IgD-negative memory B cell (primary cell): ENCODE measurements around the gene SLC25A15. TPM values are rescaled to one million over a fixed set of nuclear protein-coding genes. Genes with fewer than 3 reads are reported as not detected.

ENCODE experiments used
- H3K27ac Mint-ChIP-seq, 3 donors: one replicate each; pipeline ENCODE4 v1.8.0; 2020 to 2022; ENCODE audit warnings: mild to moderate bottlenecking in 3 of 3, mixed read lengths in 3 of 3, moderate library complexity in 1 of 3
- H3K27me3 Mint-ChIP-seq: one replicate; pipeline ENCODE4 v1.8.0; 2021; ENCODE audit warnings: mixed read lengths
- H3K36me3 Mint-ChIP-seq: one replicate; pipeline ENCODE4 v1.8.0; 2020; ENCODE audit warnings: mild to moderate bottlenecking, mixed read lengths
- H3K4me1 Mint-ChIP-seq, 3 donors: one replicate each; pipeline ENCODE4 v1.8.0; 2020 to 2022; ENCODE audit warnings: mixed read lengths in 3 of 3, mild to moderate bottlenecking in 1 of 3
- H3K4me3 Mint-ChIP-seq, 4 donors: one replicate each; pipeline ENCODE4 v1.8.0; 2020 to 2022; ENCODE audit warnings: mild to moderate bottlenecking in 4 of 4, mixed read lengths in 4 of 4, moderate library complexity in 3 of 4
- H3K9me3 Mint-ChIP-seq, 3 donors: one replicate each; pipeline ENCODE4 v1.8.0; 2020 to 2021; ENCODE audit warnings: mixed read lengths in 3 of 3, mild to moderate bottlenecking in 1 of 3
- polyA plus RNA-seq: library from polyadenylated mRNA; unstranded; fragments of 300-500 nt; fragmentation: Illumina TruSeq; gene quantifications from one replicate; pipeline ENCODE4 v1.2.3, GENCODE V29; 2021

The SLC25A15 gene
- 2.0 TPM for polyA plus RNA-seq

DNA sequence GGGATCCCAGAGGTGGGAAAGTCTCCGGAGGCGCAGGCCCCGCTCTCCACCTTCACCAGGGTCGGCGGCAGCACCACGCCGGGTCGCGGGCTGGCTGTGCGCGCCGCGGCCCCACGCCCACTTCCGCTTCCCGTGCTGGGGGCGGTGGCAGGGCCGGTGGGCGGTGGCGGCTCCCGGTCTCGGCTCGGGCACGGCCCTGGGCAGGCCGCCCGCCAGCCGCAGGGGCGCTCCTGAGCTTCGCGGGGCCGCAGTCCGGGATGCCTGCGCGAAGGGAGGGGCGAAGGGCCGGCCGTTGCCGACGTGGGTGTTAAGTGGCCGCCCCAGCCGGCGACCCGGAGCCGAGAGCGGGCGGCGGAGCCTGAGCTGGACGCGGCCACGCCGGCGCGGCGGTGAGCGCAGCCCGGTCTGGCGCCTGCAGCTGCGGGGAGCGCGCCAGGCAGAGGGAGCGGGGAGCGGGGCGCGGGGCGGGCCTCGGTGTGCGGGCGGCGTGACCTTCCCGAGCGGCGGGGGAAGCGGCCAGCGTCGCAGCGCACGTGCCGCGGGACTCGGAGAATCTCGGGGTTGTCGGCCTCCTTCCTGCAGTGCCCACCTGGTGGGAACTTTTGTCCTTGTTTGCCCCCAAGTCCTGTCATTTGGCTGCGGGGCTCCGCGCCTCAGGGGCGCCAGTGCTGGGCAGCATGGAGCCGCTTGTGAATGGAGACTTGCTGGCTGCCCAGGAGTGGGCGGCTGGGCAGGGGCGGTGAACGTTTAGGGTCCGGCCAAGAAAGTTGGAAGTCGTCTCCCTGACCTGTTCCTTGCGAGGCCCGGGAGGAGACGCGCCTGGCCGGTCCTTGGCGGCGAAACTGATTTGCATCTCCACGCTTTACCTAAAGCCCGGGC, at the start of gene SLC25A15:
Gene SLC25A15 (plus strand): TSS at position 337 of the 879 bp plus-strand sequence. CDS start 3,616 bp downstream, outside the sequence.
- H3K4me3 Mint-ChIP-seq: peak within 1 kb of the TSS; percentile 79 to 97 (median 90)
- no peaks in the 10 kb centered on the region for H3K36me3 Mint-ChIP-seq
- H3K4me1 Mint-ChIP-seq: peaks cover 5 to 14% (median 8%) of the 10 kb centered on the region in 3 donors
- no peaks in the 10 kb centered on the region for H3K27me3 Mint-ChIP-seq
- H3K9me3 Mint-ChIP-seq: no peaks in the 10 kb centered on the region
- peak within 1 kb of the TSS; percentile 74 to 91 (median 88) for H3K27ac Mint-ChIP-seq

DNA sequence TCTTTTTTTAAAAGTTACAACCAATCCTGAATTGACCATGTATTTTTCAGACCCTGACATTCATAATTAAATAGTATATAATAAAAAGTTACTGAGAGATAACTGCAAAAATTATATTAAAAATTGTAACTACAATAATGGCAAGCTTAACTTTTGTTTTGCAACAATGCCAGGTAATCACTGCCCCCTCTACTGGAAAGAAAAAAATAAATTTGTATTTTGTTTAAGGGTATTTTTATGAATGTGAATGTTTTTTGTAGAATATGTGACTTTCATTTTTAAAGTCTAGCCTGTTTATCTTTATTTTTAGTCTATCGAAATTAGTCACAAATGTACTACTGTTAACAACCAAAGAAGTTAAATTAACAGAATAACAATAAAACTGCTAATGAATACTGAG, 40.1 kb upstream of the SLC25A15 start:
- Mint-ChIP-seq H3K36me3 (no peaks in the 10 kb centered on the region), H3K4me3 (no peak overlapping the region), H3K9me3 (no peaks in the 10 kb centered on the region), H3K27me3 (no peaks in the 10 kb centered on the region), H3K4me1 (no peaks in the 10 kb centered on the region), H3K27ac (no peak overlapping the region)

DNA sequence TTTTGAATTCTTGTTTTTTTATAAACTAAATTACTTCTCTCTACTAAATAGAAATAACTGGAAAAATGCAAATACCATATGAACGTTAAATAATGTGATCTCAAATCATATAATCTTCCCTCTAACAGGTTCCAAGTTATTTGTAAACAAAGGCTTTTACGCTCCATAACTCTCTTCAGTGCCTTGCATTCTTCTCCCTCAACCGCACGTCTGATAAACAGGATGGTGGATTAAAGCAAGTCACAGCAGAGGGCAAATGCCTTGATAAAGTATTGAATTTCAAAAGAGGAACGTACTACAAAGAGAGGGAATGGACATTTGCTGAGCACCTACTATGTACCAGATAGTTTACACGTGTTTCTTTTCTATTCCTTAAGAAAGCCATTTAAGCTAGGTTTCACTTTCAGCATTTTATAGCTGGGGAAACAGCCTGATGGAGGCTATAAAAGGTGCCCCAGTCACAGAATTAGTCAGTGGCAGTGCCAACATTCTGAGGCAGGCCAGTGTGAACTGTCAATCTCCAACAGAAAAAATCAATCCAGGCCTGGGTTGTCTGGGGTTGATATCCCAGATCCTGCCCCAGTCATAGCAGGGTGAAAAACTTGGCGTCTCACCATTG, 34.2 kb upstream of the SLC25A15 start:
- Mint-ChIP-seq H3K27ac (no peak overlapping the region), H3K27me3 (no peaks in the 10 kb centered on the region), H3K4me1 (peaks cover 8 to 13% (median 9%) of the 10 kb centered on the region in 3 donors), H3K4me3 (no peak overlapping the region), H3K9me3 (no peaks in the 10 kb centered on the region), H3K36me3 (peaks cover 8% of the 10 kb centered on the region)

DNA sequence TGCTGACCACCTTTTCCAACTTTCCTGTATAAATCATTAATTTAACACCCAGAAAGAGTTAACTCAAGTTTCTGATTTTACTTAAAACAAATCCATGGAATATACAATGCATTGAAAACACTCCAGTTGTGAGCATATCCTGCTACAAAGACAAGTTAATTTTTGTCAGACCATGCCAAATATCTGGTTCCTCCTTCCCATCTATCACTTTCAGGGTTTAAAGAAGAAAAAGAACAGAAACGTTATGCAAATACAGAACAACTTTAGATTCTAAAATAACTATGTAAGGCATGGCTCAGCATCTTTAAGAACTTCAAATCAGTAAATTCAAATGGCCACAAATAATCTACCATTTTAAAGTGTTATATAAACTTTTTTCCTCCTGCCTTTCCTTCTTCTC, 33.4 kb upstream of the SLC25A15 start:
- H3K4me1 Mint-ChIP-seq: peaks cover 8 to 13% (median 9%) of the 10 kb centered on the region in 3 donors
- H3K27ac Mint-ChIP-seq: no peak overlapping the region
- no peaks in the 10 kb centered on the region for H3K27me3 Mint-ChIP-seq
- H3K36me3 Mint-ChIP-seq: peaks cover 8% of the 10 kb centered on the region
- H3K9me3 Mint-ChIP-seq: no peaks in the 10 kb centered on the region
- peak overlapping the region in 1 of 4 donors; percentile 33 for H3K4me3 Mint-ChIP-seq

DNA sequence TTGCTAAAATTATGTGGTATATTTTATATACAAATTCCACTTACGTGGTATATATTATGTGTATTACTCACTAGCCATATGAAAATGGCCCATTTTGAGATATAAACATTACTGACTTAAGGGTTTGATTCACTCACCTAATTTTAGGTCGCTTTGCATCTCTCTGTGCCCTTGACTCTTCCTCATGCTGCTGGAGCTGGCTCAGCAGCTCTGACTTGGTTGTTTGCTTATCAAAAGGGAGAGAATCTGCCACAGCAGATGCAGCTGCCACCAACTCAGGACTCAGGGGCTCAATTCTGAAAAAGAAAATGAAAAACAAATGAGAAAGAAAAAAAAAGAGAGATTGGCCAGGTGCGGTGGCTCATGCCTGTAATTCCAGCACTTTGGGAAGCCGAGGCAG, 30.6 kb upstream of the SLC25A15 start:
- peaks cover 8% of the 10 kb centered on the region for H3K36me3 Mint-ChIP-seq
- H3K9me3 Mint-ChIP-seq: no peaks in the 10 kb centered on the region
- no peaks in the 10 kb centered on the region for H3K27me3 Mint-ChIP-seq
- H3K4me3 Mint-ChIP-seq: no peak overlapping the region
- H3K27ac Mint-ChIP-seq: no peak overlapping the region
- peaks cover 12 to 17% (median 13%) of the 10 kb centered on the region in 3 donors for H3K4me1 Mint-ChIP-seq

DNA sequence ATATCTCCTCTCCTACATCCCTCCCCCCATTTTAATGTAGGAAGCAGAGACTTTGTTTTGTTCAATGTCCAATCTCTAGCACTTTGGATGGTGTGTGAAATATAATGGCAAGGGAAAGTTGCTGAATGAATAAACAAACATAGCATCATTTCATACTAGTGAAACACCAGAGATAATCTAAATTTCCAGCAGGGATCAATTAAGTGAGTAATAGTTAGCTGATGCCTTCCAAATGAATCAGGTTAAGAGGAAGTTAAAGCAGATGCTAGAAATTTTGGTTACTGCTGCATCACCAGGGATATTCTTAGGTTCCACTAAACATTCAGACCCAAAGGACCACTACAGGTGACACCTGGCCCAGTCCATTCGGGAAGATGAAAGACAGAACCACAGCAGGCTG, 26.6 kb upstream of the SLC25A15 start:
- Mint-ChIP-seq H3K4me1 (peaks cover 5 to 9% (median 9%) of the 10 kb centered on the region in 3 donors), H3K27ac (no peak overlapping the region), H3K27me3 (no peaks in the 10 kb centered on the region), H3K36me3 (peaks cover 2% of the 10 kb centered on the region), H3K4me3 (no peak overlapping the region), H3K9me3 (no peaks in the 10 kb centered on the region)

DNA sequence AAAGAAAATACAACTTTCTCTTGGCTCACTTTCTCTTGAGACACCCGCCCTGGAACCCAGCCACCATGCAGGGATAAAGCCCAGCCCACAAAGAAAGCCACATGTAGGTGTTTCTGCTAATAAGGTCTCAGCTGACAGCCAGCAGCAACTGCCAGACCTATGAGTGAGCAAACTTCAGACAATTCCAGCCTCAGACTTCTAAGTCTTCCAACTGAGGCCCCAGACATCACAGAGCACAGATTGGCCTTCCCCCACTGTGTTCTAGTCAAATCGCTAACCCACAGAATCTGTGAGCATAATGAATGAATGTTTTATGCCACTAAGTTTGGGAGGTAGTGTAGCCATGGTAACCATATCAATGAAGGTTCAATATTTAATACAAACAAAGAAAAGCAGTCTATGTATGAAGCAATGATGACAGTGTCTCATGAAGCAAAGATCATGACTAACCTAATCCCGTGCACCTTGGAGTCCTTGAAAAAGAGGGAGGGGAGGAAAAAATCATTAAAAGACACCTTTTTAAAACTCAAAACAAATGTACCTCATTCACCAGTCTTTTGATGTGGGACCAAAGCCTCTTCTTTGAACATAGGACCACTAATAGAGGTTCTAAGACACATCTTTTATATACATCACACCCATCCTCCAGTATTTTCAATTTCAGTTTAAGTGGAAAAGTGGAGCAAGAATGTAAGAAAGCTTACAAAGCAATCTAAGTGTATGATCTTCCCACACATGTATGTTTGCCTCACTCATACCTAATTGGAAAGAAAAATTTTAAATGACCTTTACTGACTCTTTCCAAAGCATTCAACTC, 24.6 kb upstream of the SLC25A15 start:
- H3K27ac Mint-ChIP-seq: no peak overlapping the region
- peaks cover 11 to 15% (median 12%) of the 10 kb centered on the region in 3 donors for H3K4me1 Mint-ChIP-seq
- no peaks in the 10 kb centered on the region for H3K36me3 Mint-ChIP-seq
- no peaks in the 10 kb centered on the region for H3K27me3 Mint-ChIP-seq
- H3K9me3 Mint-ChIP-seq: no peaks in the 10 kb centered on the region
- H3K4me3 Mint-ChIP-seq: no peak overlapping the region

DNA sequence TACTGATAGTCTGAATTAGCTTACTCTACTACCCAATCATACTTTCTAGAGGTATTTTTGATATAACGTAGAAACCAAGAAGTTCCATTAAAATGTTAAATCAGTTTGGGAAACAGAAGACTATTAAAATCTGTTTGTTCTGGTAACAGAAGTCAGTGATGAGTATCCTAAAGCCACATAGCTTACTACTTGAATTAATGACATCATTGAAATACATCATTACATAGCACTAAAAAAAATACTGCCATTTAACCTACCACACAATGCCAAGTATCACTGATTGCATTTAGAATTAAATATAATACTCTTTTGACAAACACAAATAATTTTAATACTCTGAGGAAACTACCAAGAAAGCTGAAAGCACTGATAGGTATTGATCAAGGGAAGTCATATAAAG, 23.8 kb upstream of the SLC25A15 start:
- Mint-ChIP-seq H3K4me3 (no peak overlapping the region), H3K27ac (no peak overlapping the region), H3K27me3 (no peaks in the 10 kb centered on the region), H3K9me3 (no peaks in the 10 kb centered on the region), H3K4me1 (peaks cover 12 to 22% (median 19%) of the 10 kb centered on the region in 3 donors), H3K36me3 (no peaks in the 10 kb centered on the region)

DNA sequence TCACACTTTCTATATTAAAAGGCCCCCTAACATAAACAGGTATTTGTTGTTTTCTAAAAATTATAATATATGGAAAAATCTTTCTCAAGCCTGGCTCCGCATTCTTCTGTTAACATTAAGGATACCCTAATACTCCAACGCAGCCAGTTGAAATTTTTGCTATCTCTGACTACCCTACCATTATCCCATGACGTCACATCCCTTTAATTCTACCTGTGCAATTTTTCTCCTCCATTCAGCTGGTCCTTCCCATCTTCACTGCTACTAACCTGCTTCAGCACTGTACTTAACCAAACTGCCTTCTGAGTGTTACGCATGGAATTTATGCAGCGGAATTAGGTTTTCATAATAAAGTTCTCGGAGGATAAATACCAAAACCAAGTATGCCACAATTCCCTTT, 19.4 kb upstream of the SLC25A15 start:
- no peaks in the 10 kb centered on the region for H3K36me3 Mint-ChIP-seq
- peak overlapping the region; percentile 94 to 99 (median 98) for H3K4me3 Mint-ChIP-seq
- peak overlapping the region in 1 of 3 donors; percentile 97 for H3K27ac Mint-ChIP-seq
- peaks cover 11 to 24% (median 15%) of the 10 kb centered on the region in 3 donors for H3K4me1 Mint-ChIP-seq
- no peaks in the 10 kb centered on the region for H3K9me3 Mint-ChIP-seq
- no peaks in the 10 kb centered on the region for H3K27me3 Mint-ChIP-seq

DNA sequence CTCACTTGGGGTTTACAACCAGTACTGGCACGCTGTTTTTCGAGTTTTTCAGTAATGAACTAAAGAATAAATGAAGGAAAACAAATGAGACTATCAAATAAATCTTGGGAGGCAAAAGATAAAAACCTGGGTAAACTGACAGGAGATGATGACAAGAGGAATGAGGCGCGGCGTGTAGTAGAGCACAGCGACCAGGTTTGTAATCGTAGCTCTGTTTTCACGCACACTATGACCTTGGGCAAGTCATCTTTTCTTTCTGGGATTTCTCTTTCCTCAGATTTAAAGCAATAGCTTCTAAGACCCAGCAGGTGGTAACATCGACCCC, 18.8 kb upstream of the SLC25A15 start:
- H3K4me1 Mint-ChIP-seq: peaks cover 11 to 24% (median 15%) of the 10 kb centered on the region in 3 donors
- no peaks in the 10 kb centered on the region for H3K9me3 Mint-ChIP-seq
- no peaks in the 10 kb centered on the region for H3K36me3 Mint-ChIP-seq
- peak overlapping the region; percentile 93 to 97 (median 97) for H3K27ac Mint-ChIP-seq
- no peaks in the 10 kb centered on the region for H3K27me3 Mint-ChIP-seq
- peak overlapping the region; percentile 94 to 99 (median 98) for H3K4me3 Mint-ChIP-seq

DNA sequence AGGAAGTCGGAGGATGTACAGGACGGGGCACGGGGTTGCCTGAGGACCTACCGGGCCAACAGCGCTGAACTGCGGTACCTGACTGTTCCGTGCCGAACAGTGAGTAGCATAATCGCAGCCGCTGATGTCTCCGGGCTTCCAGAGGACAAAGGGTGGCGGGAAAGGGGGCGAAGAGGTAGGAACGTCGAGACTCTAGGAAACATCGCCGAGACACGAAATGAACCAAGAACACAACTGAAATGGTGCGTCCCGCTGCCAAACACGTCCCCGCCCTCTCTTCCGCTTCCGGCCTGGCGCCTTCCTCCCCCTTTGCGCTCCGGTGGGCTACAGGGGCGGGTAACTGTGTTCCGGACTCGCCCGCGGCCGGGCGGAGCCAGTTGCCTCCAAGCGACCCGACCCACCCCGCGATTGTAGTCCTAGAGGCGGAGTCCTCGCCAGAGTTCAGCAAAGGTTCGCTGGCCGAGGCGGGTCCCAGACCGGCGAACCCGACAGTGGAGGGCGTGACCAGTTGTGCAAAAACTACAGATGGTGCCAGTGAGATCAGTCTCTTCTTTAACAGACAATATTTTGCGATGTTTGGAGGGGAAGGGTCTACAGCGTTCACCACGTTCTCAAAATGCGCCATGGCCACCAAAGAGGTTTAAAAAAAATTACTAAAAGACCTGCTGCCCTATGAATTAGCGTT, 18.3 kb upstream of the SLC25A15 start, which contains the start of gene MRPS31:
Gene MRPS31 (minus strand): TSS at position 257 of the 685 bp plus-strand sequence. CDS start 54 bp downstream, at position 203.
- peaks cover 11 to 24% (median 13%) of the 10 kb centered on the region in 3 donors for H3K4me1 Mint-ChIP-seq
- no peaks in the 10 kb centered on the region for H3K9me3 Mint-ChIP-seq
- peak within 1 kb of the TSS; percentile 93 to 97 (median 97) for H3K27ac Mint-ChIP-seq
- peak within 1 kb of the TSS; percentile 94 to 99 (median 98) for H3K4me3 Mint-ChIP-seq
- no peaks in the 10 kb centered on the region for H3K36me3 Mint-ChIP-seq
- no peaks in the 10 kb centered on the region for H3K27me3 Mint-ChIP-seq

DNA sequence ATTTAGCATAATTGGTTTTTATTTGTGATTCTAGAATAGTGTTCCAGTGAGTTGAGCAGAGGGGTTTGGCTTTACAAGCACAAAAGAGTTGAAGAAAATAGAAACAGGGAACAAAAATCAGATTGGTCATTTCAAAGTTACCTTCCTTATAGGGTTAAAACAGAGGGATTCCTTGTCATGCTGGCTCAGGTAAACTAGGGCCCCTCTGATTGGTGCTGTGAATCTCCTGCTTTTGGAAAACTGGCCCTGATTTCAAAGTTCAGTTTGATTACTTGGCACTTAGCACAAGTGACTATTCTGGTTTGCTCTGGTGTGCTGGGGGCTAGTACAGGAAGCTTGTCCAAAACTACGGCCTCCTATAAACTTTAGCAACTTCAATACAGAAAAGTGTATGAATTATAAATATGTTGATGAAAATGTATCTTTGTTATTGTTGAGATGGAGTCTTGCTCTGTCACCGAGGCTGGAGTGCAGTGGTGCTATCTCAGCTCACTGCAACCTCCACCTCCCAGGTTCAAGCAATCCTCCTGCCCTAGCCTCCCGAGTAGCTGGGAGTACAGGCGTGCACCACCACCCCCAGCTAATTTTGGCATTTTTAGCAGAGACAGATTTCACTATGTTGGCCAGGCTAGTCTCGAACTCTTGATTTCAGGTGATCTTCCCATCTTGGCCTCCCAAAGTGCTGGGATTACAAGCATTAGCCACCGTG, 16.5 kb upstream of the SLC25A15 start:
- H3K27me3 Mint-ChIP-seq: no peaks in the 10 kb centered on the region
- no peaks in the 10 kb centered on the region for H3K36me3 Mint-ChIP-seq
- H3K4me3 Mint-ChIP-seq: peak overlapping the region in 3 of 4 donors; percentile 34 to 94 (median 47)
- no peaks in the 10 kb centered on the region for H3K9me3 Mint-ChIP-seq
- H3K27ac Mint-ChIP-seq: peak overlapping the region in 1 of 3 donors; percentile 25
- peaks cover 24 to 34% (median 24%) of the 10 kb centered on the region in 3 donors for H3K4me1 Mint-ChIP-seq

DNA sequence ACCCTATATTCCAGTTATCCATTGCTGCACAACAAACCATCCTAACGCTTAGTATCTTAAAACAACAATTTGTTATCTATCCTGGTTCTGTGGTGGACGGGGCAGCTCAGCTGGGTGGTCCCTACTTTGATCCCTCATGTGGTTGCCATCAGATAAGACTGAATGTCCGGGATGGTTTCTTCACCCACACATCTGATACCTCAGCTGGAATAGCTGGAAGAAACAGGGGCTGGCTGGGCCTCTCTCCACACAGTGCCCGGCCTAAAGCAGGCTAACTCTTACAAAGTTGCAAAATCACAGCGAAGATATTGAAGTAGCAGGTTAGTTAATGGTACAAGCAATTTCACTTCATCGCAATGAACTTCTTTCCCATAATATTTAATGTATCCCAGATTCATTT, 14.7 kb upstream of the SLC25A15 start:
- H3K27me3 Mint-ChIP-seq: no peaks in the 10 kb centered on the region
- H3K4me3 Mint-ChIP-seq: no peak overlapping the region
- H3K27ac Mint-ChIP-seq: no peak overlapping the region
- peaks cover 19 to 26% (median 20%) of the 10 kb centered on the region in 3 donors for H3K4me1 Mint-ChIP-seq
- H3K9me3 Mint-ChIP-seq: no peaks in the 10 kb centered on the region
- no peaks in the 10 kb centered on the region for H3K36me3 Mint-ChIP-seq

DNA sequence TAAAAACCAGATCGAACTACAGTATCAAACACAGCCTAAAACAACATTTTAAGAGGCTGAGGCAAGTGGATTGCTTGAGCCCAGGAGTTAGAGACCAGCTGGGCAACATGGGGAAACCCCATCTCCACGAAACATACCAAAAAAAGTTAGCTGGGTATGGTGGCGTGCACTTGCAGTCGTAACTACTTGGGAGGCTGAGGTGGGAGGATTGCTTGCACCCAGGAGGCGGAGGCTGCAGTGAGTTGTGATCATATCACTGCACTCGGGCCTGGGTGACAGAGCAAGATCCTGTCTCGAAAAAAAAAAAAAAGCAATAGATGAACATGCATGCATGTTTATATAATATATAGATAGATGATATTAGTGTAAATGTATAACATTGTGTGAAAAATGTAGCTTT, 13.2 kb upstream of the SLC25A15 start:
- Mint-ChIP-seq H3K9me3 (no peaks in the 10 kb centered on the region), H3K27me3 (no peaks in the 10 kb centered on the region), H3K36me3 (no peaks in the 10 kb centered on the region), H3K4me1 (peaks cover 11 to 16% (median 12%) of the 10 kb centered on the region in 3 donors), H3K4me3 (peak overlapping the region in 3 of 4 donors; percentile 36 to 91 (median 82)), H3K27ac (peak overlapping the region in 1 of 3 donors; percentile 31)
